Neuronal stem cell (in vitro differentiated cells): ENCODE results near the gene CORO1C.

Source experiments
- DNase-seq: peaks from one replicate; pipeline ENCODE4 v3.0.0-alpha.2; 2013; ENCODE audit warnings: low spot score
- H2AFZ ChIP-seq: one replicate; pipeline ENCODE4 v1.6.1; 2013; ENCODE audit warnings: mild to moderate bottlenecking, low read length, inconsistent platforms
- H2AK5ac ChIP-seq: 2 replicates; pipeline ENCODE4 v1.6.1; 2013; ENCODE audit warnings: low read depth, mild to moderate bottlenecking, inconsistent platforms, low read length, moderate library complexity, mixed read lengths
- H2BK120ac ChIP-seq: 2 replicates; pipeline ENCODE4 v1.6.1; 2013; ENCODE audit warnings: low read depth, mild to moderate bottlenecking, inconsistent platforms, low read length, moderate library complexity, mixed read lengths
- H2BK12ac ChIP-seq: one replicate; pipeline ENCODE4 v1.6.1; 2013; ENCODE audit warnings: low read length, inconsistent platforms
- H2BK15ac ChIP-seq: 2 replicates; pipeline ENCODE4 v1.6.1; 2013; ENCODE audit warnings: mild to moderate bottlenecking, low read length, inconsistent platforms, mixed read lengths
- H2BK5ac ChIP-seq: one replicate; pipeline ENCODE4 v1.6.1; 2013; ENCODE audit warnings: inconsistent platforms, mild to moderate bottlenecking, low read length, moderate library complexity
- H3K14ac ChIP-seq: one replicate; pipeline ENCODE4 v1.6.1; 2013; ENCODE audit warnings: low read length, inconsistent platforms
- H3K18ac ChIP-seq: 2 replicates; pipeline ENCODE4 v1.6.1; 2013; ENCODE audit warnings: low read length, inconsistent platforms
- H3K23ac ChIP-seq: 2 replicates; pipeline ENCODE4 v1.6.1; 2013; ENCODE audit warnings: low read depth, mild to moderate bottlenecking, mixed read lengths, low read length, inconsistent platforms; ENCODE audit not compliant: poor library complexity
- H3K27ac ChIP-seq: replicated peaks from 3 replicates; pipeline ENCODE4 v1.5.1; 2013; ENCODE audit warnings: low read length, inconsistent platforms
- H3K27me3 ChIP-seq, 3 experiments: 2 replicates each; pipeline ENCODE4 v1.6.1; 2013; ENCODE audit warnings: low read length in 3 of 3, mild to moderate bottlenecking in 2 of 3, inconsistent platforms in 1 of 3, low read depth in 1 of 3, mixed read lengths in 1 of 3, moderate library complexity in 1 of 3; ENCODE audit not compliant: control insufficient read depth in 3 of 3, insufficient read depth in 3 of 3
- H3K36me3 ChIP-seq, 2 donors: replicated peaks in 1 of 2; 2 replicates each; pipeline ENCODE4 v1.6.1; 2013; ENCODE audit warnings: low read length in 2 of 2; ENCODE audit not compliant: control insufficient read depth in 2 of 2, insufficient read depth in 2 of 2
- H3K4ac ChIP-seq: 2 replicates; pipeline ENCODE4 v1.6.1; 2013; ENCODE audit warnings: inconsistent platforms, mild to moderate bottlenecking, low read length, moderate library complexity
- H3K4me1 ChIP-seq, 2 donors: 1 replicate in 1 of 2; 2 replicates in 1 of 2; pipeline ENCODE4 v1.6.1; 2013; ENCODE audit warnings: low read length in 2 of 2, low read depth in 1 of 2; ENCODE audit not compliant: control insufficient read depth in 2 of 2, insufficient read depth in 1 of 2
- H3K4me2 ChIP-seq: one replicate; pipeline ENCODE4 v1.6.1; 2013; ENCODE audit warnings: mild to moderate bottlenecking, low read length, inconsistent platforms; ENCODE audit not compliant: insufficient read depth, poor library complexity, severe bottlenecking
- H3K4me3 ChIP-seq, 2 donors: 2 replicates each; pipeline ENCODE4 v1.5.1; 2013; ENCODE audit warnings: low read length in 2 of 2, mild to moderate bottlenecking in 2 of 2, inconsistent platforms in 1 of 2, moderate library complexity in 1 of 2
- H3K79me1 ChIP-seq: one replicate; pipeline ENCODE4 v1.6.1; 2013; ENCODE audit warnings: low read depth, mild to moderate bottlenecking, inconsistent platforms, low read length, moderate library complexity
- H3K9ac ChIP-seq: one replicate; pipeline ENCODE4 v1.6.1; 2013; ENCODE audit warnings: mild to moderate bottlenecking, low read depth, low read length, inconsistent platforms; ENCODE audit not compliant: poor library complexity
- H3K9me3 ChIP-seq, 2 donors: replicated peaks in 1 of 2; 2 replicates each; pipeline versions ENCODE3 to v1.6.1; 2013; ENCODE audit warnings: low read length in 2 of 2, mild to moderate bottlenecking in 2 of 2, inconsistent platforms in 1 of 2, low read depth in 1 of 2, mixed read lengths in 1 of 2, moderate library complexity in 1 of 2; ENCODE audit not compliant: control insufficient read depth in 2 of 2, insufficient read depth in 1 of 2
- H4K8ac ChIP-seq: one replicate; pipeline ENCODE4 v1.6.1; 2013; ENCODE audit warnings: low read depth, mild to moderate bottlenecking, inconsistent platforms, low read length, moderate library complexity
- H4K91ac ChIP-seq: one replicate; pipeline ENCODE4 v1.6.1; 2013; ENCODE audit warnings: low read length, low read depth, mild to moderate bottlenecking, inconsistent platforms; ENCODE audit not compliant: poor library complexity
- WGBS, 2 donors: extraction: QIAGEN DNeasy Blood & Tissue Kit; methylation state at CpG; one replicate each; pipeline ENCODE4 v1.1.7; 2013; ENCODE audit warnings: missing lambda C conversion rate in 2 of 2, mixed read lengths in 1 of 2; ENCODE audit not compliant: insufficient read length in 2 of 2, insufficient replicate concordance in 1 of 2; ENCODE audit errors: extremely low coverage in 2 of 2; 5-methylcytosine and 5-hydroxymethylcytosine counted together

Gene CORO1C

GRCh38 chr12:108727161-108727560 is 4.2 kb downstream of the CORO1C start:
- H4K91ac ChIP-seq: no peak overlapping the region
- H3K9ac ChIP-seq: no peak overlapping the region
- H3K36me3 ChIP-seq: peaks cover 0 to 34% of the 10 kb centered on the region in 2 donors
- no peak overlapping the region for H3K4ac ChIP-seq
- H3K27ac ChIP-seq: no peak overlapping the region
- H2BK120ac ChIP-seq: no peak overlapping the region
- no peak overlapping the region for H3K4me3 ChIP-seq
- no CpG with 5 or more reads among the region's 1 CpG for WGBS, 2 donors
- H3K4me2 ChIP-seq: no peak overlapping the region
- H2BK5ac ChIP-seq: no peak overlapping the region
- H2BK15ac ChIP-seq: no peak overlapping the region
- H2AK5ac ChIP-seq: no peak overlapping the region
- H3K23ac ChIP-seq: no peak overlapping the region
- no peaks in the 10 kb centered on the region for H3K27me3 ChIP-seq
- no peak overlapping the region for H3K14ac ChIP-seq
- H3K9me3 ChIP-seq: peaks cover 0 to 3% of the 10 kb centered on the region in 2 donors
- DNase-seq: no peak
- H2AFZ ChIP-seq: no peak overlapping the region
- peaks cover 5 to 19% of the 10 kb centered on the region in 2 donors for H3K4me1 ChIP-seq
- H2BK12ac ChIP-seq: no peak overlapping the region
- no peak overlapping the region for H3K18ac ChIP-seq
- no peak overlapping the region for H4K8ac ChIP-seq
- H3K79me1 ChIP-seq: peaks cover 2% of the 10 kb centered on the region

GRCh38 chr12:108724890-108725151 is 6.5 kb downstream of the CORO1C start:
- Histone ChIP-seq H3K4ac (no peak overlapping the region), H4K91ac (no peak overlapping the region), H3K79me1 (no peaks in the 10 kb centered on the region), H3K4me3 (no peak overlapping the region), H3K9ac (no peak overlapping the region), H4K8ac (no peak overlapping the region), H2BK120ac (no peak overlapping the region), H2BK5ac (no peak overlapping the region), H3K27ac (no peak overlapping the region), H3K18ac (no peak overlapping the region), H3K14ac (no peak overlapping the region), H2AFZ (no peak overlapping the region), H3K27me3 (no peaks in the 10 kb centered on the region), H2BK12ac (no peak overlapping the region), H3K4me2 (no peak overlapping the region), H3K23ac (no peak overlapping the region), H3K4me1 (peaks cover 6 to 19% of the 10 kb centered on the region in 2 donors), H3K9me3 (peaks cover 0 to 3% of the 10 kb centered on the region in 2 donors), H2AK5ac (no peak overlapping the region), H2BK15ac (no peak overlapping the region), H3K36me3 (peaks cover 0 to 34% of the 10 kb centered on the region in 2 donors)
- no peak for DNase-seq

GRCh38 chr12:108724054-108724889 is 7.0 kb downstream of the CORO1C start:
- no peak overlapping the region for H2BK15ac ChIP-seq
- no peak overlapping the region for H3K18ac ChIP-seq
- H3K4ac ChIP-seq: no peak overlapping the region
- H3K14ac ChIP-seq: no peak overlapping the region
- H2AK5ac ChIP-seq: no peak overlapping the region
- H3K79me1 ChIP-seq: no peaks in the 10 kb centered on the region
- H3K4me2 ChIP-seq: no peak overlapping the region
- H3K23ac ChIP-seq: no peak overlapping the region
- no peak overlapping the region for H2BK120ac ChIP-seq
- peaks cover 6 to 16% of the 10 kb centered on the region in 2 donors for H3K4me1 ChIP-seq
- no peak overlapping the region for H3K4me3 ChIP-seq
- no peak overlapping the region for H4K91ac ChIP-seq
- H3K27me3 ChIP-seq: no peaks in the 10 kb centered on the region
- no peak overlapping the region for H3K9ac ChIP-seq
- no peak overlapping the region for H2BK5ac ChIP-seq
- H4K8ac ChIP-seq: no peak overlapping the region
- no peak overlapping the region for H2AFZ ChIP-seq
- H3K36me3 ChIP-seq: peaks cover 0 to 37% of the 10 kb centered on the region in 2 donors
- no peak overlapping the region for H3K27ac ChIP-seq
- peaks cover 0 to 3% of the 10 kb centered on the region in 2 donors for H3K9me3 ChIP-seq
- no CpG with 5 or more reads among the region's 3 CpGs for WGBS, 2 donors
- DNase-seq: no peak
- no peak overlapping the region for H2BK12ac ChIP-seq

- no peak for DNase-seq
- peaks cover 0 to 2% of the 10 kb centered on the region in 2 donors for H3K9me3 ChIP-seq
- H3K23ac ChIP-seq: no peak overlapping the region
- H3K79me1 ChIP-seq: no peaks in the 10 kb centered on the region
- H4K91ac ChIP-seq: no peak overlapping the region
- no peak overlapping the region for H3K18ac ChIP-seq
- H2AK5ac ChIP-seq: no peak overlapping the region
- no peak overlapping the region for H4K8ac ChIP-seq
- H2BK12ac ChIP-seq: no peak overlapping the region
- no peak overlapping the region for H3K9ac ChIP-seq
- H3K4me2 ChIP-seq: no peak overlapping the region
- no peak overlapping the region for H3K4ac ChIP-seq
- H2BK5ac ChIP-seq: no peak overlapping the region
- no CpG with 5 or more reads among the region's 5 CpGs for WGBS, 2 donors
- H2BK15ac ChIP-seq: no peak overlapping the region
- no peak overlapping the region for H2AFZ ChIP-seq
- H3K4me3 ChIP-seq: no peak overlapping the region
- H3K4me1 ChIP-seq: peaks cover 6 to 16% of the 10 kb centered on the region in 2 donors
- no peak overlapping the region for H3K14ac ChIP-seq
- H2BK120ac ChIP-seq: no peak overlapping the region
- H3K27me3 ChIP-seq: no peaks in the 10 kb centered on the region
- peaks cover 0 to 32% of the 10 kb centered on the region in 2 donors for H3K36me3 ChIP-seq
- no peak overlapping the region for H3K27ac ChIP-seq
Observed at GRCh38 chr12:108722992-108723766, 8.1 kb downstream of the CORO1C start.
